K562 (cell line): Measurements from ENCODE around the gene ATXN10. TPM values are rescaled to one million over a fixed set of nuclear protein-coding genes. Genes with fewer than 3 reads are reported as not detected.

Experiments
- ATAC-seq: fragments of 200-7000 bp; cut with Tn5 transposase; 3 replicates; pipeline ENCODE4 v1.9.1; 2020; ENCODE audit warnings: moderate library complexity
- BruUV-seq: library from RNA; stranded (reverse); fragments of 400-500 nt; replicated peaks from 2 replicates; lab custom pipeline; 2021; lab: Mats Ljungman, UMichigan
- CTCF ChIA-PET: fragments of 300-600 bp; formaldehyde crosslinking; extraction: SDS; loops from one replicate; lab custom pipeline; 2021; ENCODE audit warnings: low intra/inter-chr PET ratio; lab: Yijun Ruan, JAX
- POLR2A ChIA-PET: fragments of 300-600, 350-650 bp; sonication (Branson Sonifier 250); formaldehyde crosslinking; extraction: SDS; loops from one replicate; lab custom pipeline; 2021; ENCODE audit warnings: antibody characterized with exemption, inconsistent platforms; lab: Yijun Ruan, JAX
- DNase-seq, 4 experiments: peaks; one replicate each; pipeline versions ENCODE4 v3.0.0 to v3.0.0-alpha.2; 2011 to 2018; ENCODE audit warnings: low spot score in 3 of 4, mixed read lengths in 3 of 4; ENCODE audit errors: extremely low read depth in 1 of 4
- FAIRE-seq: peaks from 2 replicates; lab custom pipeline; 2011; peaks lifted over from hg19 to GRCh38; lab: Jason Lieb, UNC
- H2AFZ ChIP-seq: 2 replicates; pipeline ENCODE4 v1.6.0; 2011; ENCODE audit warnings: low read depth, low read length, control low read depth, inconsistent platforms
- H3K27ac ChIP-seq: fragments of 200-600 bp; 3 replicates; pipeline ENCODE4 v1.8.0; 2011; ENCODE audit warnings: low read depth, mild to moderate bottlenecking, control low read depth, inconsistent platforms, low read length, moderate library complexity, mixed read lengths; ENCODE audit errors: extremely low read depth
- H3K27me3 ChIP-seq, 2 experiments: fragments of 300-600 bp in 1 of 2; 2 replicates in 1 of 2; 3 replicates in 1 of 2; pipeline versions ENCODE4 v1.6.0 to v1.8.0; 2011; ENCODE audit warnings: inconsistent platforms in 2 of 2, low read length in 2 of 2, mild to moderate bottlenecking in 1 of 2, mixed read lengths in 1 of 2, moderate library complexity in 1 of 2; ENCODE audit not compliant: control insufficient read depth in 2 of 2, insufficient read depth in 2 of 2
- H3K36me3 ChIP-seq: fragments of 300-600 bp; 3 replicates; pipeline ENCODE4 v1.8.0; 2011; ENCODE audit warnings: mild to moderate bottlenecking, low read length, inconsistent platforms; ENCODE audit not compliant: control insufficient read depth, insufficient read depth
- H3K4me1 ChIP-seq, 2 experiments: fragments of 200-600 bp in 1 of 2; replicated peaks in 1 of 2; 2 replicates in 1 of 2; 3 replicates in 1 of 2; pipeline versions ENCODE4 v1.5.1 to v1.8.0; 2011; ENCODE audit warnings: inconsistent platforms in 2 of 2, low read length in 2 of 2, mild to moderate bottlenecking in 1 of 2, mixed read lengths in 1 of 2, moderate library complexity in 1 of 2; ENCODE audit not compliant: control insufficient read depth in 2 of 2, insufficient read depth in 2 of 2
- H3K4me2 ChIP-seq: 2 replicates; pipeline ENCODE4 v1.6.1; 2011; ENCODE audit warnings: low read length, control low read depth, inconsistent platforms, mixed read lengths; ENCODE audit not compliant: insufficient read depth
- H3K4me3 ChIP-seq: fragments of 200-600 bp; sonication (generic), shearing (Covaris generic); 2 replicates; pipeline ENCODE4 v1.5.1; 2016; ENCODE audit warnings: control low read depth, inconsistent platforms
- H3K79me2 ChIP-seq: fragments of 200-600 bp; 3 replicates; pipeline ENCODE4 v1.8.0; 2011; ENCODE audit warnings: low read length, inconsistent platforms; ENCODE audit not compliant: control insufficient read depth, insufficient read depth
- H3K9ac ChIP-seq, 2 experiments: 2 replicates each; pipeline versions ENCODE4 v1.6.0 to v1.6.1; 2011; ENCODE audit warnings: low read depth in 2 of 2, low read length in 2 of 2, control low read depth in 1 of 2, inconsistent platforms in 1 of 2, mild to moderate bottlenecking in 1 of 2, mixed read lengths in 1 of 2; ENCODE audit not compliant: insufficient read depth in 1 of 2
- H3K9me1 ChIP-seq: one replicate; pipeline ENCODE4 v1.6.0; 2011; ENCODE audit warnings: inconsistent platforms, mild to moderate bottlenecking, low read length, moderate library complexity; ENCODE audit not compliant: control insufficient read depth, insufficient read depth
- H3K9me3 ChIP-seq: replicated peaks from 2 replicates; pipeline ENCODE4 v1.5.1; 2011; ENCODE audit warnings: low read depth, low read length, inconsistent platforms; ENCODE audit not compliant: control insufficient read depth, insufficient read depth
- H4K20me1 ChIP-seq: replicated peaks from 2 replicates; pipeline ENCODE4 v1.6.1; 2011; ENCODE audit warnings: low read length, inconsistent platforms, mixed read lengths; ENCODE audit not compliant: control insufficient read depth, insufficient read depth
- CBFA2T2 ChIP-seq: fragments of 450-650 bp; conservative IDR thresholded peaks from 2 replicates; pipeline ENCODE4 v1.6.1; 2017; ENCODE audit warnings: mild to moderate bottlenecking
- CBX3 ChIP-seq, 2 experiments: IDR thresholded peaks; 1 replicate in 1 of 2; 2 replicates in 1 of 2; pipeline ENCODE4 v1.6.1; 2012; ENCODE audit warnings: inconsistent platforms in 2 of 2, low read length in 2 of 2, borderline replicate concordance in 1 of 2, control low read depth in 1 of 2
- EP300 ChIP-seq: IDR thresholded peaks from 2 replicates; pipeline ENCODE4 v1.6.1; 2012; ENCODE audit warnings: low read length, improper control_type of control experiment
- ETV1 ChIP-seq: fragments of 450-650 bp; conservative IDR thresholded peaks from 2 replicates; pipeline ENCODE4 v1.6.1; 2016; ENCODE audit warnings: missing genetic modification characterization, control low read depth, low read depth, missing compliant biosample characterization
- MEIS2 ChIP-seq: fragments of 450-650 bp; IDR thresholded peaks from 2 replicates; pipeline ENCODE4 v1.6.1; 2014; ENCODE audit warnings: mild to moderate bottlenecking; ENCODE audit not compliant: partially characterized antibody
- NCOA1 ChIP-seq: fragments of 450-650 bp; IDR thresholded peaks from 2 replicates; pipeline ENCODE4 v1.6.1; 2016; ENCODE audit warnings: low read depth
- STAG1 ChIP-seq: sonication (generic); formaldehyde crosslinking; IDR thresholded peaks from 2 replicates; pipeline ENCODE4 v1.5.0; 2020; ENCODE audit warnings: missing genetic modification reagents, borderline replicate concordance
- ZNF354B ChIP-seq: fragments of 250-450 bp; sonication (Bioruptor Pico); IDR thresholded peaks from 2 replicates; pipeline ENCODE4 v1.4.0; 2020
- ZNF583 ChIP-seq: fragments of 250-450 bp; sonication (Bioruptor Pico); IDR thresholded peaks from 2 replicates; pipeline ENCODE4 v1.4.0; 2020
- ZNF75A ChIP-seq: fragments of 450-650 bp; formaldehyde crosslinking; IDR thresholded peaks from 2 replicates; pipeline ENCODE4 v1.4.0; 2020; ENCODE audit warnings: mild to moderate bottlenecking
- ZNF778 ChIP-seq: fragments of 450-650 bp; formaldehyde crosslinking; IDR thresholded peaks from 2 replicates; pipeline ENCODE4 v1.4.0; 2020; ENCODE audit warnings: mild to moderate bottlenecking, moderate library complexity
- WGBS: fragments of 100-300 bp; shearing (Covaris generic); methylation state at CpG from one replicate; pipeline ENCODE4 v1.1.6; 2016; ENCODE audit warnings: low coverage, mixed read lengths; ENCODE audit not compliant: insufficient coverage; ENCODE audit errors: missing lambda C conversion rate; 5-methylcytosine and 5-hydroxymethylcytosine counted together
- in situ Hi-C: fragments of 300-500 bp; cut with MboI; formaldehyde crosslinking; loops from 4 replicates; pipeline ENCODE4 v1.15.0; 2018; ENCODE audit warnings: inconsistent platforms, mixed read lengths
- intact Hi-C: fragments of 100-400 bp; cut with micrococcal nuclease; formaldehyde crosslinking; loops from 2 replicates; pipeline ENCODE4 v1.14.2; 2022
- polyA plus RNA-seq, 8 experiments: library from polyadenylated mRNA; depleted of rRNA in 4 of 8; stranded (reverse) in 5 of 8; unstranded in 3 of 8; fragments of >200 nt; fragmentation: Nextera tagmentation in 2 of 8; fragmentation: Illumina TruSeq in 1 of 8; extraction: Ambion mirVana in 2 of 8; extraction: Trizol in 1 of 8; gene quantifications; 2 replicates each; pipeline versions ENCODE4 v1.2.1 to v1.2.3, GENCODE V29; 2011 to 2014; ENCODE audit warnings: inconsistent platforms in 1 of 8, missing spikeins in 1 of 8
- total RNA-seq, 7 experiments: library from RNA; depleted of rRNA in 6 of 7; stranded (reverse); fragments of >200 nt in 6 of 7; fragmentation: Illumina TruSeq in 2 of 7; extraction: Trizol in 2 of 7; gene quantifications; 2 replicates each; pipeline versions ENCODE4 v1.2.1 to v1.2.3, GENCODE V29; 2011 to 2021; ENCODE audit warnings: low replicate concordance in 1 of 7
- TF ChIP-seq, protein P1 (sequence below): fragments of 250-450 bp; sonication (Bioruptor Pico); IDR thresholded peaks from 2 replicates; pipeline ENCODE4 v1.6.1; 2021; ENCODE audit warnings: mild to moderate bottlenecking

Gene ATXN10
- total and polyA plus RNA-seq, 9 of the 15 experiments (the other 6 are each of a cell fraction or from before 2014, with no cell fraction given): 11.5 to 190 (median 33.6) TPM

DNA sequence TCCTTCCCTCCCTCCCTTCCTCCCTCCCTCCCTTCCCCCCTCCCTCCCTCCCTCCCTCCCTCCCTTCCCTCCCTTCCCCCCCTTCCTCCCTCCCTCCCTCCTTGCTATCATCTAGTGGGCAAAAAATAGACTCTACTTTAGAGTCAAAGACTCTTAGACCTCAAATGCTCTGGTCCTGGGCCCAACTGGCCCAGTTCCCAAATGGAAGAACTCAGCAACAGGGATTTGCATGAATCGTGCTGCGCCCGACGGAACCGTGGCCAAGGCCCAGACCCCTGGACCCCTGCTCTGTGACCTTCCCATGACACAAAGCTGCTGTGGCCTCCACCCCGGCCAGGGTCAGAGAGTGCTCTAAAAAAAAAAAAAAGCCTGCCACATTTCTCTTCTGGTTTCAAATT lies 207.9 kb downstream of the ATXN10 start:
- FAIRE-seq (no peak), DNase-seq (no peak), ATAC-seq (no peak)
- no peaks in the 10 kb centered on the region for H3K9me3 ChIP-seq
- no peak overlapping the region for H2AFZ ChIP-seq
- no peak overlapping the region for H3K4me3 ChIP-seq
- H3K27me3 ChIP-seq: peaks cover 9 to 70% of the 10 kb centered on the region in 2 experiments
- H3K9me1 ChIP-seq: no peaks in the 10 kb centered on the region
- CTCF ChIA-PET: no interaction called here
- peaks cover 0 to 12% of the 10 kb centered on the region in 2 experiments; a peak in 2 of 5 replicates for H3K4me1 ChIP-seq
- no peak for TF ChIP-seq MEIS2
- TF ChIP-seq CBX3 (IDR thresholded peaks at IDR 0.05; ENCODE audit: borderline replicate concordance in 1 of 2, low read length in 2 of 2): no peak
- TF ChIP-seq, protein P1, sequence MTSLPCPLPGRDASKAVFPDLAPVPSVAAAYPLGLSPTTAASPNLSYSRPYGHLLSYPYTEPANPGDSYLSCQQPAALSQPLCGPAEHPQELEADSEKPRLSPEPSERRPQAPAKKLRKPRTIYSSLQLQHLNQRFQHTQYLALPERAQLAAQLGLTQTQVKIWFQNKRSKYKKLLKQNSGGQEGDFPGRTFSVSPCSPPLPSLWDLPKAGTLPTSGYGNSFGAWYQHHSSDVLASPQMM: no peak
- no peak for TF ChIP-seq ZNF778
- TF ChIP-seq ZNF583 (CRISPR knock-in tag): no peak
- no peak for TF ChIP-seq CBFA2T2
- TF ChIP-seq EP300: no peak
- TF ChIP-seq ETV1: no peak
- no peak for TF ChIP-seq NCOA1
- no peak for TF ChIP-seq STAG1 (CRISPR knock-in tag)
- TF ChIP-seq ZNF354B: no peak
- no peak for TF ChIP-seq ZNF75A (CRISPR knock-in tag)
- in situ Hi-C loops (no loop called here), intact Hi-C loops (no loop called here)
- no peaks in the 10 kb centered on the region for H3K79me2 ChIP-seq
- POLR2A ChIA-PET: no interaction called here
- H4K20me1 ChIP-seq: peaks cover under 1% of the 10 kb centered on the region; the same call in 1 of the 2 replicates
- H3K9ac ChIP-seq: no peak overlapping the region
- no peaks in the 10 kb centered on the region for H3K36me3 ChIP-seq
- no peak overlapping the region for H3K4me2 ChIP-seq
- 0% methylated on average over 2 of the region's 6 CpGs for WGBS
- no TSS peak for BruUV-seq
- H3K27ac ChIP-seq: no peak overlapping the region
